Measurements from ENCODE around the gene COLEC11.
A peak's percentile ranks its signal among the peaks of the same experiment; 100 is the strongest.

COLEC11 gene

DNA sequence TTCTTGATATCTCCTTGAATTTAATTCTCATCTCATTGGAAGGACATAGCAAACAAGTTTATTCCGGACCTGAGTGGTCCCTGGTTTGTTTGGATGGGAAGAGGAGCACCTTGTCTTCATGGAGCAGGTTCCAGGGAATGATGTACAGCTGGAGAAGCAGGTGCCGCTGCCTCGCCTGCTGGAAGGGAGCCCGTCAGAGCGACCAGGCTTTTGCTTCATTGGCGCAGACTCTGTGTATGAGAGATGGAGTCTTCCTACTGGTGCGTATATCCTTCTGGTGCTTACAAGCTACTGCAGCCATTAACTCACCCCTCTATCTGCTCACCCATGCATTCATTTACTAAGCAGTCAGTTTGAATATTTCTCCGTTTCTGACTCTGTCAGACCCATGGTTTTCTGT is 51.5 kb downstream of the COLEC11 start:
- no peak for DNase-seq (ENCODE audit: low read depth)
- TF ChIP-seq, protein P1, sequence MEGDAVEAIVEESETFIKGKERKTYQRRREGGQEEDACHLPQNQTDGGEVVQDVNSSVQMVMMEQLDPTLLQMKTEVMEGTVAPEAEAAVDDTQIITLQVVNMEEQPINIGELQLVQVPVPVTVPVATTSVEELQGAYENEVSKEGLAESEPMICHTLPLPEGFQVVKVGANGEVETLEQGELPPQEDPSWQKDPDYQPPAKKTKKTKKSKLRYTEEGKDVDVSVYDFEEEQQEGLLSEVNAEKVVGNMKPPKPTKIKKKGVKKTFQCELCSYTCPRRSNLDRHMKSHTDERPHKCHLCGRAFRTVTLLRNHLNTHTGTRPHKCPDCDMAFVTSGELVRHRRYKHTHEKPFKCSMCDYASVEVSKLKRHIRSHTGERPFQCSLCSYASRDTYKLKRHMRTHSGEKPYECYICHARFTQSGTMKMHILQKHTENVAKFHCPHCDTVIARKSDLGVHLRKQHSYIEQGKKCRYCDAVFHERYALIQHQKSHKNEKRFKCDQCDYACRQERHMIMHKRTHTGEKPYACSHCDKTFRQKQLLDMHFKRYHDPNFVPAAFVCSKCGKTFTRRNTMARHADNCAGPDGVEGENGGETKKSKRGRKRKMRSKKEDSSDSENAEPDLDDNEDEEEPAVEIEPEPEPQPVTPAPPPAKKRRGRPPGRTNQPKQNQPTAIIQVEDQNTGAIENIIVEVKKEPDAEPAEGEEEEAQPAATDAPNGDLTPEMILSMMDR (conservative IDR thresholded peaks at IDR 0.05; ENCODE audit: low read depth, low read length): no peak
- no peak overlapping the region for H3K4me3 ChIP-seq (ENCODE audit: low read depth, low read length)

DNA sequence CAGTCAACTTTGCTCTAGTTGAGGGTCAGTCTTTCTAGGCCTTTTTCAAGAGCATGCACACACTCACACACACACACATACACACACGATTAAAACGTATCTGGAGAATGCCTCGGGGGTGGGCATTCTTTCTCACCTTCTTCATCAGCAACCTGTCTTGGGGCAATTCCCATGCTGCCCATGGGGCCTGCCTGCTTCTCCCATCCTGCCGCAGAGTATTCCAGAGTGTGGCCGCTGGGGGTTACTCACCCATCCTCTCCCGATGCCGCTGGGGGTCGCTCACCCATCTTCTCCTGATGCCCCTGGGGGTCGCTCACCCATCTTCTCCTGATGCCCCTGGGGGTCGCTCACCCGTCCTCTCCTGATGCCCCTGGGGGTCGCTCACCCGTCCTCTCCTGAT is 52.3 kb downstream of the COLEC11 start:
- H3K4me3 ChIP-seq (ENCODE audit: low read depth, low read length): no peak overlapping the region
- no peak for DNase-seq (ENCODE audit: low read depth)
- TF ChIP-seq, protein P1 (conservative IDR thresholded peaks at IDR 0.05; ENCODE audit: low read depth, low read length): no peak

DNA sequence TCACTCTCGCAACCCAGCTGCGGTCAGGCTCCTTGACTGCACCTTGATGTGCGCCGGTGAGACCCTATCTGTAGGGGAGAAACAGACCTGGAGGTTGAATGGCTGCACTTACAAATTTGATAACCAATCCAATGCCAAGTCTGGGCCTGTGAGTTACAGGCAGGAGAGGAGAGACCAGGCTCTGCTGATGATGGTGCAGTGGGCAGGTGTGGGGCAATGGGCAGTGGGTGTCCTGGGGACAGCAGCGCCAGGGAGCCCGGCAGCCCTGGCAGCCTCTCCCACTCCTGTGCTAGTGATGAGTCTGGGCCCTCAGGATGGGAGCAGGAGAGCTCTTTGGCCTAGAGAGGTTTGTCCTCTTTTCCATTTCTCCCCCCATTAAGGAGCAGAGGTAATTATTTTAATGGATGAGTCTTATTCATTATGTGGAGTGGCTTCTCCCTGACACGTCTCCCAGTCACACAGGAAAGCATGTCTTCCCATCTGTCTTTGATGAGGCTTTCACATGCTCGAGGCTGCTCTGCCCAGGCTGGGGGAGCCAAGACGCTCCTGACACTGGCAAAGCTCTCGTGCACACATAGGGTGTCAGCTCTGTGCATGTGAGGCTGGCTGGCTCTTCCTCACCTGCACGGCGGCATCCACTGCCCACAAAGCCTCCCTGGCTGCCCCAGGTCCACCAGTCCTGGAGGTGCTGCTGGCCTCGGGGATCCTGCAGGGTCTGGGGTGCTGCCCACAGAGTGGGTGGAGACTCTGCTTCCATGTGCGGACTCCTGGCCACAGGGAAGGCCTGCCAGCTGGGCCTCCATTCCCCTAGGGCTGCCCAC is 53.1 kb downstream of the COLEC11 start:
- TF ChIP-seq, protein P1 (conservative IDR thresholded peaks at IDR 0.05; ENCODE audit: low read depth, low read length): no peak
- no peak overlapping the region for H3K4me3 ChIP-seq (ENCODE audit: low read depth, low read length)
- no peak for DNase-seq (ENCODE audit: low read depth)

DNA sequence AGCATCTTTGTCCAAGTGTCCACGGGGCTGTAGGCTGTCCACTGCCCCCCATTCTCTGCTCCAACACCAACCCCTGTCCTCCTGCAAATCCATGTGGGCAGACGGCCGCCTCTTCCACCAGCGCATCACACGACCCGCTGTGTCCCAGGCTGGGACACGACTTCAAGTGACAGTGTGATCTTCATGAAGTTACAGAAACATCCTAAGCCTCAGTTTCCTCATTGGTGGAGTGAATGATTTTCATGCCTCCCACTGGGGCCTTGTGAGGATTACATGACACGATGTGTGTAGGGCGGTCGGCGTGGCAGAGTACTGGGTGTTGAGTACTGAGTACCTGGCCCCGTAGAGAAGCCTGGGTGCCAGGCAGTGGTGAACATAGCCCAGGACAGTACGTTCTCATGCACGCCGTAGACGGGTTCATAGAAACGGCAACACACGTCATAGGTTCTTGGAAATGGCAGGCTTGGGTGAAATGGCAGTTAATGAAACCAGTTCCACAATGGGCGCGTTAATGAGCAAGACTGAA is 53.8 kb downstream of the COLEC11 start:
- H3K4me3 ChIP-seq (ENCODE audit: low read depth, low read length): no peak overlapping the region
- DNase-seq (ENCODE audit: low read depth): no peak
- TF ChIP-seq, protein P1 (conservative IDR thresholded peaks at IDR 0.05; ENCODE audit: low read depth, low read length): no peak

DNA sequence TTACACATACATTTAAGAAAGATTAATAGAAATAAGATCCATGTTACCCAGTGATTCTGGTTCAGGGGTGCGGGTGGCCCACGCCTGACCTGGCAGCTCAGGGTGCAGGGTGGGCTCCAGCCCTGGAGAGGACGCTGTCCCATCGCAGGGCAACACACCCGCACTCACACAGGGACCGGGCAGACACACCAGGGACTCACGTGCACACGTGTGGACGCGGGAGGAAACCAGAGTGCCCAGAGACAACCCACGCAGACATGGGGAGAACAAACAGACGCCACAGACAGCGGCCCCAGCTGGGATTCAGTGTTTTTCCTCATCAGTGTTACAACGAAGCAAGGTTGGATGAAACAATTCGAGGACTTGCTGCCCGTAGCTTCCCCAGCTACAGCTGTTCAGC is 54.7 kb downstream of the COLEC11 start:
- DNase-seq (ENCODE audit: low read depth): no peak
- H3K4me3 ChIP-seq (ENCODE audit: low read depth, low read length): no peak overlapping the region

DNA sequence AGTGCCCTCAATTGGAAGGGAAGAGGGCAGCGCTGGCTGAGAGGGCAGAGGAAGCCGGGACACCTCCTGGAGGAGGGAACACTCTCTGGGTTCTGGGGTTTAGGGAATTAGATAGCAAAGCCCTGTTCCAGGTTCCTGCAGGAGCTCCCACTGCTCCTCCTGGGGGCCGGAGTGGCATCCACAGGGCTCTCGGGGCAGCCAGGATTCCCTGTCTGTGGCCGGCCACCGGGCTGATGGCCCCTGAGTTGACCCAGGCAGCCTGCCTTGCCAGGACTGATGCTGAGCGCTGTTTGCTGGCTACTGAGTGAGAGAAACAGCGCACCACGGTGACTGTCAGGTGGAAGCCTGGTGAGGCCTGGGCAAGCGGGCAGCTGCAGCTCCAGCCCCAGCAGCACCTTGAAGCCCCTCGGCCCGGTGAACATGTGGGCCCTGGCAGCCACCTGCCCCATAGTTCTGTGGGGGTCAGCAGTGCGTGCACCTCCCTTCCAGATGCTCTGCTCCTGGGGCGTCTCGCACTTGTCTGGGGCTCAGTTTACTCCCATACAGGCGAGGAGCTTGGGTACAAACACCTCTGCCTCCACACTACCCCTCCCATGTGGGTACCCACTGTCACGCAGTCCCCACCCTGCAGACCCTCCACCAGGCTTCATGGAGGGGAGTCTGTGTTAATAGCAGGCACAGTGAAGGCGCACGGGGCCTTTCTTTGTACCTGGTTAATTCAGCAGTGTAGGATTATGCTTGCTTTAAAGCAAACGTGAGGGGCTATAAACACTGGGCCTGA is 55.4 kb downstream of the COLEC11 start:
- TF ChIP-seq, protein P1 (conservative IDR thresholded peaks at IDR 0.05; ENCODE audit: low read depth, low read length): no peak
- H3K4me3 ChIP-seq (ENCODE audit: low read depth, low read length): peak overlapping the region; percentile 24
- DNase-seq (ENCODE audit: low read depth): no peak

More for the DNA sequence above, 54.7 kb downstream of the COLEC11 start:
- TF ChIP-seq, protein P1 (conservative IDR thresholded peaks at IDR 0.05; ENCODE audit: low read depth, low read length): no peak
